Loucy (cell line): ENCODE data around the gene TMEM52.

Experiments
- H2AFZ ChIP-seq: fragments of 200-600 bp; sonication (generic); 2 replicates; pipeline ENCODE4 v1.6.0; 2016; ENCODE audit warnings: antibody characterized with exemption, mild to moderate bottlenecking, low read length, moderate library complexity
- H3F3A ChIP-seq: fragments of 200-600 bp; 2 replicates; pipeline ENCODE4 v1.6.0; 2016; ENCODE audit warnings: antibody characterized with exemption, low read depth, mild to moderate bottlenecking
- H3K27me3 ChIP-seq: fragments of 200-600 bp; sonication (generic); 2 replicates; pipeline ENCODE4 v1.6.1; 2014; ENCODE audit warnings: low read length, mild to moderate bottlenecking; ENCODE audit not compliant: insufficient read depth, poor library complexity, severe bottlenecking
- H3K36me3 ChIP-seq: fragments of 200-600 bp; sonication (generic); 2 replicates; pipeline ENCODE4 v1.6.1; 2016; ENCODE audit warnings: low read length; ENCODE audit not compliant: insufficient read depth
- H3K4me1 ChIP-seq: fragments of 200-600 bp; sonication (generic); 2 replicates; pipeline ENCODE4 v1.5.1; 2014; ENCODE audit warnings: low read length, mild to moderate bottlenecking; ENCODE audit not compliant: insufficient read depth, poor library complexity, severe bottlenecking
- H3K4me2 ChIP-seq: fragments of 200-600 bp; sonication (generic); 2 replicates; pipeline ENCODE4 v1.6.0; 2014; ENCODE audit warnings: antibody characterized with exemption, low read length, low read depth, mild to moderate bottlenecking; ENCODE audit not compliant: poor library complexity, severe bottlenecking
- H3K4me3 ChIP-seq: fragments of 200-600 bp; sonication (generic); 2 replicates; pipeline ENCODE4 v1.5.1; 2014; ENCODE audit warnings: low read length, mild to moderate bottlenecking, mixed read lengths; ENCODE audit not compliant: poor library complexity, severe bottlenecking
- H3K79me2 ChIP-seq: fragments of 200-600 bp; sonication (generic); 2 replicates; pipeline ENCODE4 v1.6.1; 2014; ENCODE audit warnings: low read length; ENCODE audit not compliant: insufficient read depth
- H3K9ac ChIP-seq: fragments of 200-600 bp; sonication (generic); 2 replicates; pipeline ENCODE4 v1.6.0; 2014; ENCODE audit warnings: mild to moderate bottlenecking, low read depth, low read length, moderate library complexity; ENCODE audit not compliant: poor library complexity, severe bottlenecking
- H3K9me2 ChIP-seq: fragments of 200-600 bp; sonication (generic); replicated peaks from 2 replicates; pipeline ENCODE4 v1.6.1; 2016; ENCODE audit warnings: low read depth, low read length, mixed read lengths
- H3K9me3 ChIP-seq: fragments of 200-600 bp; sonication (generic); 2 replicates; pipeline ENCODE4 v1.6.1; 2014; ENCODE audit warnings: mild to moderate bottlenecking, antibody characterized with exemption, low read length, low read depth; ENCODE audit not compliant: insufficient read depth
- H4K20me1 ChIP-seq: fragments of 200-600 bp; sonication (generic); 2 replicates; pipeline ENCODE4 v1.6.0; 2014; ENCODE audit warnings: antibody characterized with exemption, low read length, mild to moderate bottlenecking; ENCODE audit not compliant: insufficient read depth, poor library complexity, severe bottlenecking
- CTCF ChIP-seq: fragments of 200-600 bp; sonication (generic); conservative IDR thresholded peaks from 2 replicates; pipeline ENCODE4 v1.5.1; 2014; ENCODE audit warnings: mild to moderate bottlenecking, antibody characterized with exemption, low read length
- EZH2phosphoT487 ChIP-seq: fragments of 200-600 bp; IDR thresholded peaks from 2 replicates; pipeline ENCODE4 v1.6.1; 2018; ENCODE audit warnings: antibody characterized with exemption, mild to moderate bottlenecking, moderate library complexity, borderline replicate concordance

Gene TMEM52

GRCh38 chr1:1879942-1880341 lies 39.1 kb downstream of the TMEM52 start:
- Histone ChIP-seq H3K4me3 (no peak overlapping the region), H3K9ac (no peak overlapping the region), H3K4me1 (peaks cover 11% of the 10 kb centered on the region), H2AFZ (no peak overlapping the region), H3F3A (peaks cover 6% of the 10 kb centered on the region; the same call in 1 of the 2 replicates), H3K36me3 (peaks cover 37% of the 10 kb centered on the region; the same call in 1 of the 2 replicates), H3K9me3 (no peaks in the 10 kb centered on the region), H3K9me2 (no peaks in the 10 kb centered on the region), H4K20me1 (peaks cover 94% of the 10 kb centered on the region), H3K79me2 (peaks cover 100% of the 10 kb centered on the region), H3K4me2 (no peak overlapping the region), H3K27me3 (no peaks in the 10 kb centered on the region)
- no peak for TF ChIP-seq CTCF

GRCh38 chr1:1877865-1878436 lies 41.1 kb downstream of the TMEM52 start:
- Histone ChIP-seq H2AFZ (no peak overlapping the region), H3K4me3 (no peak overlapping the region), H3K79me2 (peaks cover 100% of the 10 kb centered on the region), H3F3A (no peaks in the 10 kb centered on the region), H3K27me3 (no peaks in the 10 kb centered on the region), H3K9ac (no peak overlapping the region), H3K4me1 (no peaks in the 10 kb centered on the region), H3K36me3 (peaks cover 55% of the 10 kb centered on the region; the same call in 1 of the 2 replicates), H3K4me2 (no peak overlapping the region), H4K20me1 (peaks cover 94% of the 10 kb centered on the region), H3K9me2 (no peaks in the 10 kb centered on the region), H3K9me3 (no peaks in the 10 kb centered on the region)
- TF ChIP-seq EZH2phosphoT487 (no peak), CTCF (no peak)

GRCh38 chr1:1876335-1876930 lies 42.6 kb downstream of the TMEM52 start:
- TF ChIP-seq EZH2phosphoT487 (no peak), CTCF (no peak)
- no peaks in the 10 kb centered on the region for H3F3A ChIP-seq
- H3K9me2 ChIP-seq: no peaks in the 10 kb centered on the region
- no peaks in the 10 kb centered on the region for H3K27me3 ChIP-seq
- no peaks in the 10 kb centered on the region for H3K4me1 ChIP-seq
- peaks cover 100% of the 10 kb centered on the region for H3K79me2 ChIP-seq
- H3K36me3 ChIP-seq: peaks cover 62% of the 10 kb centered on the region; the same call in 1 of the 2 replicates
- no peak overlapping the region for H3K9ac ChIP-seq
- H2AFZ ChIP-seq: no peak overlapping the region
- peaks cover 96% of the 10 kb centered on the region for H4K20me1 ChIP-seq
- H3K9me3 ChIP-seq: no peaks in the 10 kb centered on the region
- H3K4me2 ChIP-seq: no peak overlapping the region
- H3K4me3 ChIP-seq: no peak overlapping the region
